Measurements from ENCODE around the gene ENC1.

ENC1 gene

GRCh38 chr5:74638970-74639806 lies 1.3 kb downstream of the ENC1 start:
- ChIA-PET CTCF (interaction anchor here (0.6 to 3.3 kb wide), 8 partner anchors 14 to 737 kb away, joined by 3 to 16 read pairs (median 4); no protein-coding TSS in a partner anchor), POLR2A (ENCODE audit: low non-redundant PET) (no interaction called here)
- peak overlapping the region; percentile 97 for H3K27ac ChIP-seq
- no peak for DNase-seq (ENCODE audit: low spot score)
- no peak for TF ChIP-seq CTCF (conservative IDR thresholded peaks at IDR 0.05; ENCODE audit: low read depth)

- CTCF ChIA-PET: interaction anchor here (0.6 to 2.3 kb wide), 3 partner anchors 9 to 604 kb away, joined by 3 to 7 read pairs (median 4); no protein-coding TSS in a partner anchor
- POLR2A ChIA-PET (ENCODE audit: low non-redundant PET): no interaction called here
- no peak overlapping the region for H3K27ac ChIP-seq
Measured at GRCh38 chr5:74638544-74638969, 2.0 kb downstream of the ENC1 start.

GRCh38 chr5:74636552-74636951 lies 4.0 kb downstream of the ENC1 start:
- ChIA-PET CTCF (interaction anchor here (0.6 to 1.3 kb wide), 3 partner anchors 241 to 347 kb away, joined by 5 to 6 read pairs (median 5); no protein-coding TSS in a partner anchor), POLR2A (ENCODE audit: low non-redundant PET) (no interaction called here)

More at GRCh38 chr5:74638544-74638969, 2.0 kb downstream of the ENC1 start:
- no peak for DNase-seq (ENCODE audit: low spot score)
- no peak for TF ChIP-seq CTCF (conservative IDR thresholded peaks at IDR 0.05; ENCODE audit: low read depth)

GRCh38 chr5:74636149-74636548 lies 4.4 kb downstream of the ENC1 start:
- CTCF ChIA-PET: interaction anchor here (0.6 to 0.7 kb wide), 2 partner anchors 345 to 346 kb away, joined by 5 to 6 read pairs; no protein-coding TSS in a partner anchor
- TF ChIP-seq CTCF (conservative IDR thresholded peaks at IDR 0.05; ENCODE audit: low read depth): no peak
- POLR2A ChIA-PET (ENCODE audit: low non-redundant PET): no interaction called here
- DNase-seq (ENCODE audit: low spot score): no peak
- H3K27ac ChIP-seq: no peak overlapping the region; the same call in 1 of the 2 replicates

More at GRCh38 chr5:74636552-74636951, 4.0 kb downstream of the ENC1 start:
- DNase-seq (ENCODE audit: low spot score): no peak
- H3K27ac ChIP-seq: no peak overlapping the region
- no peak for TF ChIP-seq CTCF (conservative IDR thresholded peaks at IDR 0.05; ENCODE audit: low read depth)

GRCh38 chr5:74634611-74635286 lies 5.8 kb downstream of the ENC1 start:
- peak overlapping the region; percentile 11 for H3K27ac ChIP-seq
- CTCF ChIA-PET: no interaction called here
- no peak for DNase-seq (ENCODE audit: low spot score)
- TF ChIP-seq CTCF (conservative IDR thresholded peaks at IDR 0.05; ENCODE audit: low read depth): no peak
- POLR2A ChIA-PET (ENCODE audit: low non-redundant PET): no interaction called here

- peak overlapping the region; percentile 53 for H3K27ac ChIP-seq
- ChIA-PET POLR2A (ENCODE audit: low non-redundant PET) (no interaction called here), CTCF (interaction anchor here (0.6 to 0.9 kb wide), 3 partner anchors 239 to 599 kb away, joined by 3 to 4 read pairs (median 3); no protein-coding TSS in a partner anchor)
Measured at GRCh38 chr5:74633695-74634094, 6.8 kb downstream of the ENC1 start.

More at GRCh38 chr5:74633695-74634094, 6.8 kb downstream of the ENC1 start:
- no peak for DNase-seq (ENCODE audit: low spot score)
- TF ChIP-seq CTCF (conservative IDR thresholded peaks at IDR 0.05; ENCODE audit: low read depth): no peak

Measured in RWPE1 (cell line).